Astrocyte of the cerebellum (primary cell): ENCODE data around the gene KNL1.

Experiments
- DNase-seq: peaks from one replicate; pipeline ENCODE4 v3.0.0-alpha.2; 2011; ENCODE audit warnings: low read depth
- H3K4me3 ChIP-seq: 2 replicates; pipeline ENCODE4 v1.5.1; 2011; ENCODE audit warnings: mild to moderate bottlenecking, low read depth, low read length, moderate library complexity
- CTCF ChIP-seq: IDR thresholded peaks from 2 replicates; pipeline ENCODE4 v1.5.1; 2012; ENCODE audit warnings: low read length, low read depth, moderate library complexity, mild to moderate bottlenecking; ENCODE audit errors: missing control alignments
- in situ Hi-C: cut with HindIII; loops from 2 replicates; pipeline ENCODE4 v1.10.0; 2017; ENCODE audit warnings: low sequenced_read_pairs

KNL1 gene

GRCh38 chr15:40684381-40684780 is 90.3 kb downstream of the KNL1 start:
- DNase-seq, result no peak
- in situ Hi-C loops, result no loop called here
- H3K4me3 ChIP-seq, result no peak overlapping the region
- TF ChIP-seq CTCF, result no peak

- TF ChIP-seq CTCF, result no peak
- in situ Hi-C loops, result no loop called here
- H3K4me3 ChIP-seq, result no peak overlapping the region
- no peak for DNase-seq
Observed at GRCh38 chr15:40685376-40685775, 91.3 kb downstream of the KNL1 start.

GRCh38 chr15:40688932-40689799 is 95.1 kb downstream of the KNL1 start:
- DNase-seq, result no peak
- in situ Hi-C loops, result no loop called here
- no peak for TF ChIP-seq CTCF
- H3K4me3 ChIP-seq, result no peak overlapping the region

GRCh38 chr15:40691737-40692136 is 97.7 kb downstream of the KNL1 start:
- no peak overlapping the region for H3K4me3 ChIP-seq
- in situ Hi-C loops, result no loop called here
- DNase-seq, result no peak
- no peak for TF ChIP-seq CTCF

- H3K4me3 ChIP-seq, result peak overlapping the region; percentile 90
- no peak for DNase-seq
- in situ Hi-C loops, result no loop called here
- TF ChIP-seq CTCF, result no peak
Observed at GRCh38 chr15:40693904-40694687, 100.0 kb downstream of the KNL1 start.

GRCh38 chr15:40694688-40695468 is 100.8 kb downstream of the KNL1 start, which contains the start of gene RAD51:
TSS of gene RAD51 (plus strand) at chr15:40695174. CDS start at chr15:40698759, 3,585 bp downstream.
- TF ChIP-seq CTCF, result no peak
- in situ Hi-C loops, result no loop called here
- H3K4me3 ChIP-seq, result peak within 1 kb of the TSS; percentile 90
- peak; percentile 86 for DNase-seq
